SK-N-SH (cell line): ENCODE results near the gene PHAX. TPM values are rescaled to one million over a fixed set of nuclear protein-coding genes. Genes with fewer than 3 reads are reported as not detected.
"Not testable (repeated sequence)": the region's sequence is repeated elsewhere in the genome, so short reads cannot be mapped to it uniquely, and the experiment has no call there.

ENCODE experiments used
- CTCF ChIA-PET: fragments of 300-600, 350-600 bp; formaldehyde crosslinking; extraction: SDS; loops from one replicate; lab custom pipeline; 2021; lab: Yijun Ruan, JAX
- POLR2A ChIA-PET: fragments of 350-600 bp; sonication (Branson Sonifier 250); formaldehyde crosslinking; extraction: SDS; loops from one replicate; lab custom pipeline; 2020; ENCODE audit warnings: antibody characterized with exemption, inconsistent platforms; lab: Yijun Ruan, JAX
- DNase-seq: peaks from one replicate; pipeline ENCODE4 v3.0.0; 2012
- H2AFZ ChIP-seq: fragments of 200-600 bp; sonication (generic); 2 replicates; pipeline ENCODE4 v1.8.1; 2016; ENCODE audit warnings: antibody characterized with exemption, mild to moderate bottlenecking, low read depth
- H3F3A ChIP-seq: fragments of 200-600 bp; sonication (generic); replicated peaks from 2 replicates; pipeline ENCODE3; 2016; ENCODE audit warnings: antibody characterized with exemption, mild to moderate bottlenecking; ENCODE audit not compliant: insufficient read depth
- H3K27ac ChIP-seq, 2 experiments: fragments of 200-500 bp in 1 of 2; fragments of 200-600 bp in 1 of 2; sonication (Bioruptor generic) in 1 of 2; sonication (generic), shearing (Covaris generic) in 1 of 2; 2 replicates each; pipeline versions ENCODE4 v1.5.1 to v1.6.1; 2014 to 2016; ENCODE audit warnings: low read depth in 2 of 2, inconsistent platforms in 1 of 2, low read length in 1 of 2, mild to moderate bottlenecking in 1 of 2, mixed read lengths in 1 of 2
- H3K27me3 ChIP-seq: fragments of 200-600 bp; sonication (generic), shearing (Covaris generic); 2 replicates; pipeline ENCODE4 v1.6.1; 2016; ENCODE audit warnings: mixed run types; ENCODE audit not compliant: insufficient read depth
- H3K36me3 ChIP-seq, 2 experiments: fragments of 200-500 bp in 1 of 2; fragments of 200-600 bp in 1 of 2; sonication (Bioruptor generic) in 1 of 2; sonication (generic) in 1 of 2; replicated peaks in 1 of 2; 2 replicates each; pipeline versions ENCODE3 to v1.5.1; 2014 to 2016; ENCODE audit warnings: low read length in 1 of 2, mild to moderate bottlenecking in 1 of 2; ENCODE audit not compliant: insufficient read depth in 2 of 2, control insufficient read depth in 1 of 2
- H3K4me1 ChIP-seq, 2 experiments: fragments of 200-500 bp in 1 of 2; fragments of 200-600 bp in 1 of 2; sonication (Bioruptor generic) in 1 of 2; sonication (generic), shearing (Covaris generic) in 1 of 2; 2 replicates each; pipeline versions ENCODE4 v1.5.1 to v1.6.1; 2014 to 2016; ENCODE audit warnings: low read depth in 1 of 2, low read length in 1 of 2, mixed run types in 1 of 2; ENCODE audit not compliant: insufficient read depth in 2 of 2, control insufficient read depth in 1 of 2
- H3K4me2 ChIP-seq: fragments of 200-600 bp; sonication (generic), shearing (Covaris generic); 2 replicates; pipeline ENCODE4 v1.6.1; 2017; ENCODE audit warnings: mixed run types
- H3K4me3 ChIP-seq, 2 experiments: fragments of 200-500 bp in 1 of 2; fragments of 200-600 bp in 1 of 2; sonication (Bioruptor generic) in 1 of 2; sonication (generic), shearing (Covaris generic) in 1 of 2; 2 replicates each; pipeline versions ENCODE4 v1.5.1 to v1.8.1; 2014 to 2016; ENCODE audit warnings: low read depth in 2 of 2, inconsistent platforms in 1 of 2, low read length in 1 of 2, mild to moderate bottlenecking in 1 of 2, mixed read lengths in 1 of 2, moderate library complexity in 1 of 2
- H3K79me2 ChIP-seq: fragments of 200-600 bp; sonication (generic); 2 replicates; pipeline ENCODE4 v1.8.1; 2017; ENCODE audit warnings: mild to moderate bottlenecking; ENCODE audit not compliant: insufficient read depth
- H3K9ac ChIP-seq: fragments of 200-600 bp; sonication (generic); 2 replicates; pipeline ENCODE4 v1.6.1; 2017; ENCODE audit warnings: mixed run types
- H3K9me2 ChIP-seq: fragments of 200-600 bp; sonication (generic); 2 replicates; pipeline ENCODE4 v1.6.1; 2017; ENCODE audit warnings: mixed run types
- H3K9me3 ChIP-seq: fragments of 200-600 bp; sonication (generic); 2 replicates; pipeline ENCODE4 v1.6.1; 2017; ENCODE audit warnings: mixed run types, mild to moderate bottlenecking, moderate library complexity
- H4K20me1 ChIP-seq: fragments of 200-600 bp; sonication (generic); 2 replicates; pipeline ENCODE4 v1.6.1; 2017; ENCODE audit warnings: mild to moderate bottlenecking, mixed run types; ENCODE audit not compliant: insufficient read depth
- CTCF ChIP-seq: fragments of 200-600 bp; sonication (generic); IDR thresholded peaks from 2 replicates; pipeline ENCODE4 v1.6.1; 2017; ENCODE audit warnings: antibody characterized with exemption, mild to moderate bottlenecking, moderate library complexity
- EP300 ChIP-seq, 2 experiments: IDR thresholded peaks; 2 replicates each; pipeline versions ENCODE4 v1.4.0 to v1.6.1; 2012; ENCODE audit warnings: borderline replicate concordance in 1 of 2, low read depth in 1 of 2, low read length in 1 of 2
- EZH2phosphoT487 ChIP-seq: fragments of 200-600 bp; sonication (generic); IDR thresholded peaks from 2 replicates; pipeline ENCODE4 v1.6.1; 2017; ENCODE audit warnings: low read depth, mixed run types, mild to moderate bottlenecking, antibody characterized with exemption, moderate library complexity, borderline replicate concordance
- GABPA ChIP-seq: IDR thresholded peaks from 2 replicates; pipeline ENCODE4 v1.4.0; 2012; ENCODE audit warnings: low read depth, mild to moderate bottlenecking
- JUND ChIP-seq: IDR thresholded peaks from 2 replicates; pipeline ENCODE4 v1.4.0; 2012
- MEF2A ChIP-seq: IDR thresholded peaks from 2 replicates; pipeline ENCODE4 v1.4.0; 2012; ENCODE audit warnings: low read depth, borderline replicate concordance
- MXI1 ChIP-seq: IDR thresholded peaks from 2 replicates; pipeline ENCODE4 v1.6.1; 2012; ENCODE audit warnings: mild to moderate bottlenecking, low read depth, low read length, improper control_type of control experiment
- POLR2AphosphoS5 ChIP-seq: IDR thresholded peaks from 2 replicates; pipeline ENCODE4 v1.6.1; 2012; ENCODE audit warnings: low read depth, low read length
- RAD21 ChIP-seq: IDR thresholded peaks from 2 replicates; pipeline ENCODE4 v1.6.1; 2012; ENCODE audit warnings: mild to moderate bottlenecking, low read length
- RCOR1 ChIP-seq: fragments of 150-350 bp; IDR thresholded peaks from 2 replicates; pipeline ENCODE4 v1.6.1; 2017; ENCODE audit warnings: antibody characterized with exemption, low read length
- TCF12 ChIP-seq: IDR thresholded peaks from 2 replicates; pipeline ENCODE4 v1.4.0; 2012
- USF2 ChIP-seq: fragments of 150-350 bp; IDR thresholded peaks from 2 replicates; pipeline ENCODE4 v1.6.1; 2017; ENCODE audit warnings: antibody characterized with exemption, low read length, low read depth, borderline replicate concordance
- WGBS: methylation state at CpG from one replicate; pipeline ENCODE4 v1.1.6; 2017; ENCODE audit warnings: low lambda C conversion rate; 5-methylcytosine and 5-hydroxymethylcytosine counted together
- polyA plus RNA-seq, 3 experiments: library from polyadenylated mRNA; depleted of rRNA; stranded (reverse); fragments of >200 nt; gene quantifications; 2 replicates each; pipeline ENCODE4 v1.2.3, GENCODE V29; 2012

Gene PHAX
- polyA plus RNA-seq, 1 of the 3 experiments (the other 2 are of a cell fraction): 25.1 TPM

GRCh38 chr5:126600631-126601511 is at the start of gene PHAX (continued):
- TF ChIP-seq USF2 (no peak), MEF2A (no peak), TCF12 (no peak), GABPA (peak; percentile 93), EZH2phosphoT487 (no peak), MXI1 (no peak; the same call in 1 of the 2 replicates), RAD21 (peak; percentile 33), JUND (no peak), EP300 (IDR thresholded peaks at IDR 0.05; ENCODE audit: borderline replicate concordance in 1 of 2, low read depth in 1 of 2, low read length in 1 of 2) (peak in 1 of 2 experiments; percentile 35; a peak in 1 of 4 replicates), POLR2AphosphoS5 (peak; percentile 79), RCOR1 (no peak), CTCF (peak; percentile 74)

GRCh38 chr5:126552614-126553013 is 48.1 kb upstream of the PHAX start:
- ChIA-PET POLR2A (no interaction called here), CTCF (no interaction called here)
- 72% methylated on average over 2 of the region's 2 CpGs for WGBS
- H3K27ac ChIP-seq: no peak overlapping the region
- peaks cover 5% of the 10 kb centered on the region for H3F3A ChIP-seq
- H3K9ac ChIP-seq: no peak overlapping the region
- H3K27me3 ChIP-seq: no peaks in the 10 kb centered on the region
- H3K9me3 ChIP-seq: no peaks in the 10 kb centered on the region
- H3K4me2 ChIP-seq: no peak overlapping the region
- DNase-seq: no peak
- H4K20me1 ChIP-seq: no peaks in the 10 kb centered on the region
- no peak for TF ChIP-seq RAD21
- TF ChIP-seq, all 33 proteins: peak for 0
- Histone ChIP-seq H3K9me2 (no peaks in the 10 kb centered on the region), H2AFZ (no peak overlapping the region), H3K4me1 (no peaks in the 10 kb centered on the region), H3K4me3 (no peak overlapping the region), H3K79me2 (no peaks in the 10 kb centered on the region), H3K36me3 (peaks cover 5 to 16% of the 10 kb centered on the region in 2 experiments)

- H4K20me1 ChIP-seq, H2AFZ ChIP-seq, DNase-seq, H3K27me3 ChIP-seq, H3K4me2 ChIP-seq, H3K4me1 ChIP-seq, H3K9me2 ChIP-seq, H3K79me2 ChIP-seq, H3K9ac ChIP-seq, H3F3A ChIP-seq, H3K4me3 ChIP-seq, H3K9me3 ChIP-seq, H3K27ac ChIP-seq: not testable (repeated sequence)
- CTCF ChIA-PET: interaction anchor here (1.1 kb wide), 1 partner anchor 45 kb away, joined by 3 read pairs; the partner anchor contains the start of gene PHAX
- POLR2A ChIA-PET: interaction anchor here (0.6 kb wide), 1 partner anchor 45 kb away, joined by 4 read pairs; no protein-coding TSS in a partner anchor
- H3K36me3 ChIP-seq: peaks cover under 1 to 16% of the 10 kb centered on the region in 2 experiments
- WGBS: 97% methylated on average over 9 of the region's 9 CpGs
Observed at GRCh38 chr5:126555101-126555500, 45.6 kb upstream of the PHAX start.
